SH-SY5Y (cell line): Measurements from ENCODE around the gene FMNL2.
A peak's percentile ranks its signal among the peaks of the same experiment; 100 is the strongest.

ENCODE experiments used
- GATA2 ChIP-seq: IDR thresholded peaks from 2 replicates; pipeline ENCODE4 v1.6.1; 2011; ENCODE audit warnings: mild to moderate bottlenecking, low read depth, low read length
- GATA3 ChIP-seq: IDR thresholded peaks from 2 replicates; pipeline ENCODE4 v1.6.1; 2011; ENCODE audit warnings: low read depth, mild to moderate bottlenecking, low read length, moderate library complexity

Gene FMNL2

GRCh38 chr2:152626911-152627339 is 292.0 kb downstream of the FMNL2 start:
- no peak for TF ChIP-seq GATA3
- no peak for TF ChIP-seq GATA2

- no peak for TF ChIP-seq GATA3
- no peak for TF ChIP-seq GATA2
Measured at GRCh38 chr2:152627351-152627957, 292.5 kb downstream of the FMNL2 start.

DNA sequence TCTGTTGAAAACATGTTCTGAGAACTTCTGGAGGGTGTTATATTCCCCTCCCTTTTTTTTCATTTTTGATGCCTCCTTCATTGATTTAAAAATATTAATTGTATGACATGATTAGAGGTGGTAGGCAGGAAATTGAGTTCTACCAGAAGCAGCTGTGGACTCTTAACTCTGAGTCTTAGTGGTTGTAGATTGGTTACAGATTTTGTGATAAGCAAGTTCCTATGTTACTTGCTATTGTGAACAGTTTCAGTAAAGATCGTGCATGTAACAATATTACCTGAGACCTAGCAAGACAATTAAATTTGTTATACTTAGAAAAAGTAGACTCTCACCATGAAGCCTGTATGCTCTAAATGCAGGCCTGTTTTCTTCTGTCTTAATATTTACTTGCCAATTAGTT is 294.2 kb downstream of the FMNL2 start:
- TF ChIP-seq GATA2 = no peak
- no peak for TF ChIP-seq GATA3

- TF ChIP-seq GATA2 = no peak
- no peak for TF ChIP-seq GATA3
Measured at GRCh38 chr2:152630466-152630865, 295.5 kb downstream of the FMNL2 start.

DNA sequence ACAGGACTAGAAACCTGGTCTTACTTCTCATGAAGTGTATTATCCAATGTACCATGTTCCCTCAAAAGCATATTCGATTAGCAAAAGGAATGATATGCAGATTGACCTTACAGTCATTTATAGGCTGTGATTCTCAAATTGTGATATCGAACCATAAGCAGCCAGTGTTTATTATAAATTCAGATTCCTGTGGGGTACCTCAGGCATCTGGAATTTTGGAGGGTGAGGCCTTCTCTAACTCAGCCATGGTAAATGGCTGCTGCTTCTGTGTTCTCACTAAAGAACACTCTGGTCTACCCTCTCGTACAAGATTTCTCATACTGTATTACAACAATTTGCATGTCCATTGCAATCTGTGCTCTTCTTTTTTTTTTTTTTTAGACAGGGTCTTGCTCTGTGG is 297.8 kb downstream of the FMNL2 start:
- TF ChIP-seq GATA3 (no peak), GATA2 (no peak)

DNA sequence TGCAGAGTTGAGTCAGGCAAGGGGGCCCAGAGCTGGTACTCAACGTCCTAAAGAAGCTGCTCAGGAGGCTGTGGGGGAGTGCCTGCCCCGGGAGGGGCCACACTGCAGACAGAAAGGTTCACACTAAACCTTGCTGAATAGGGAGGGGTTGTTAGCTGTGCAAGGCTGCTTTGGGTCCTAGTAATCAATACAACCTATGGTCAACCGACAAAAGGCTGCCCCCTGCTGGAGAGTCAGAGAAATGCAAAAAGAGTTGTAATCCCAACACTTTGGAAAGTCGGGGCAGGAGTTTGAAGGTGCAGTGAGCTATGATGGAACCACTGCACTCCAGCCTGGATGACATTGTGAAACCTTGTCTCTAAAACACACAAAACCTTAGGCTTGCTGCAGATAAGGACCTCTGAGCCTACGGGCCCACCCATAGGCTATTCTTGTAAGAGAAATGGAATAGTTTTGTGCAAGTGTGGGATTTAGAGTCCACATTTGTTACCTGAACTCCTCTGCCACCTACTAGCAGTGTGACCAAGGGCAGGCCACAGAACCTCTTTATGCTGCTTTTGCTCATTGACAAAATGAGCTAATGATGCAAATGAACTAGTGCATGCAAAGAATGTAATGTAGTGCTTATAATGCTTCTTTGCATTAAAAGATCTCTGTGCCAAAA is 300.8 kb downstream of the FMNL2 start:
- no peak for TF ChIP-seq GATA3
- TF ChIP-seq GATA2 = no peak

GRCh38 chr2:152637251-152637650 is 302.3 kb downstream of the FMNL2 start:
- TF ChIP-seq GATA3 = no peak
- no peak for TF ChIP-seq GATA2

DNA sequence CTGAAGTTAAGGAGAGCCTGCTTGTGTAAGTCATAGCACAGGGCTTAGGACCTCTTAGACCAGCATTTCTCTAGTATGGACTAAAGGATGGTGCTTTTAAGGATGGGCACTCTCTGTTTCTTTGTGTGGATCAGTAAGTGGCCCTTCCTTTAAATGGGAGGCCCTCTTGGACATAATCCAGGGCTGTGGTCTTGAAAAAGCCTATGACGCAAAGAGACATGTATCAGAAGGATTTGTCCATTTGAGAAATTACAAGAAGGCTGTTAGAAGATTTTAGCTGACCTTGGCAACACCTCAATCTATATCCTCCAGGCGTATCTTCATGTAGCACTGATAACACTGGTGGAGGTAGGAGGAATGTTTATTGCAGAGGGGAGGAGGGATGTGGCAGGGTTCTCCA is 303.1 kb downstream of the FMNL2 start:
- TF ChIP-seq GATA2 = no peak

- no peak for TF ChIP-seq GATA2
- no peak for TF ChIP-seq GATA3
Measured at GRCh38 chr2:152638590-152638989, 303.6 kb downstream of the FMNL2 start.

DNA sequence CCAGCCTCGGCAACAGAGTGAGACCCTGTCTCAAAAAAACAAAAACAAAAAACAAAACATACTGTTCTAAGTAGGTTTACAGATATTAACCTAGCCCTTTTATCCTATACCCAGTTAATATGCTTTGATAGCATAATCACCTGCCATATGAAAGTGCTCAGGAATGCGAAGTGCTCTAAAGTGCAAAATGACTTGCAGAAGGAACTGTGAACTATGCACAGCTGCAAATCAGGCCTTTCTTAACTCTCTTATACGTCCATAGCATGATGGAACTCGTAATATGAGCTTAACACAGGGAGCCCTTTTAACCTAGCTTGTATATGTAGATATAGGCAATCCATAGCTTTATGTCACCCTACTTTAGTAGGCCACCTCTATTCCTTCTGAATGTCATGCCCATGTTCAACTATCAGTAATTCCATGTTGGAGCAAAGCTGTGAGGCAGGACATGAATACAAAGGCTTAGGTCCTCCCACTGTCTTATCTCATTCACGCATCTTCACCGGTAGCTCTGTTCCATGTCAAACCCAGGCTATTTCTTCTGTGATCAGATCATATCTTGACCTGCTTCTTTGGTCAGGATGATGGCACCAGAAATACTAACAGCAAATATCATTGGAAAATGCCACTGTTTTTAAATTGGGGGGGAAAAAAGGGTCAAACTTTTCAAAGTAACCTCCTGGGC is 309.4 kb downstream of the FMNL2 start:
- peak; percentile 79 for TF ChIP-seq GATA2
- TF ChIP-seq GATA3 = peak; percentile 91

- no peak for TF ChIP-seq GATA2
- no peak for TF ChIP-seq GATA3
Measured at GRCh38 chr2:152646264-152646663, 311.3 kb downstream of the FMNL2 start.

DNA sequence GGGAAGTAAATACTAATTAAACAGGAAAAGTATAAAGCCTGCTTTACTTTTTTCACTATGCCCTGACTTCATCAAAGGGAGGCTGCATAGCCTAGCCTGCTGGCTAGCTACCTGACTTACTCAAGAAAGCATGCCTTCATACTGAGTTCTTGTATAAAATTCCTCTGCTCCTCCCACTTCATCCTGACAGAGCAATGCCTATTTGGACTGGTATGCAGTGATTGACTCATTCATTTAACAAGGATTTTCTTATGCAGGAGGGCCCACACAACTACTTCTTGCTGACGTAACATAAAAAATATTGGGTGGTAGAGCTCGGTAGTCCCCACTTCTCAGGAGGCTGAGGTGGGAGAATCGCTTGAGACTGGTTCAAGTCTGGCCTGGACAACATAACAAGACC is 311.8 kb downstream of the FMNL2 start:
- TF ChIP-seq GATA3 (no peak), GATA2 (no peak)

- no peak for TF ChIP-seq GATA3
- no peak for TF ChIP-seq GATA2
Measured at GRCh38 chr2:152647552-152647951, 312.6 kb downstream of the FMNL2 start.

- TF ChIP-seq GATA3 (no peak), GATA2 (no peak)
Measured at GRCh38 chr2:152648336-152648735, 313.4 kb downstream of the FMNL2 start.

GRCh38 chr2:152649997-152650396 is 315.0 kb downstream of the FMNL2 start:
- TF ChIP-seq GATA3 (no peak), GATA2 (no peak)
